ENCODE measurements around the gene LRATD1. TPM values are rescaled to one million over a fixed set of nuclear protein-coding genes. Genes with fewer than 3 reads are reported as not detected.

The LRATD1 gene
- total and polyA plus RNA-seq, 9 of the 15 experiments (the other 6 are each of a cell fraction or from before 2014, with no cell fraction given), result 0.36 to 6.5 (median 2.8) TPM

GRCh38 chr2:14634489-14635390 is 2.2 kb downstream of the LRATD1 start (continued):
- TF ChIP-seq NCOA4 (IDR thresholded peaks at IDR 0.05; ENCODE audit: partially characterized antibody), result no peak
- no peak for TF ChIP-seq ZNF384 (IDR thresholded peaks at IDR 0.05; ENCODE audit: low read depth, low read length)
- TF ChIP-seq ZNF277 (CRISPR knock-in tag; IDR thresholded peaks at IDR 0.05; ENCODE audit: borderline replicate concordance), result no peak
- TF ChIP-seq SNAPC5 (CRISPR knock-in tag; IDR thresholded peaks at IDR 0.05), result no peak
- TF ChIP-seq TAL1 (IDR thresholded peaks at IDR 0.05), result peak; percentile 24; the same call in 1 of the 2 replicates
- TF ChIP-seq JUND (IDR thresholded peaks at IDR 0.05; ENCODE audit: borderline replicate concordance, low read depth, low read length), result no peak
- TF ChIP-seq JUND (tag; IDR thresholded peaks at IDR 0.05; ENCODE audit: borderline replicate concordance, low read depth, low read length), result no peak
- no peak for TF ChIP-seq STAG1 (CRISPR knock-in tag; IDR thresholded peaks at IDR 0.05; ENCODE audit: borderline replicate concordance)
- TF ChIP-seq E2F4 (CRISPR knock-in tag; IDR thresholded peaks at IDR 0.05; ENCODE audit: low read depth), result no peak
- no peak for TF ChIP-seq ARID2 (IDR thresholded peaks at IDR 0.05)
- TF ChIP-seq ZNF197 (CRISPR knock-in tag; IDR thresholded peaks at IDR 0.05; ENCODE audit: low read depth), result no peak
- TF ChIP-seq ATF1 (CRISPR knock-in tag; IDR thresholded peaks at IDR 0.05), result no peak
- TF ChIP-seq ATF1 (tag; IDR thresholded peaks at IDR 0.05), result no peak
- TF ChIP-seq EP400 (IDR thresholded peaks at IDR 0.05), result no peak
- TF ChIP-seq ZBTB5 (IDR thresholded peaks at IDR 0.05), result no peak
- no peak for TF ChIP-seq PRMT5 (CRISPR knock-in tag; IDR thresholded peaks at IDR 0.05)
- peak; percentile 38 for TF ChIP-seq SMC3 (conservative IDR thresholded peaks at IDR 0.05; ENCODE audit: insufficient read depth, low read depth, low read length)
- TF ChIP-seq MAFF (IDR thresholded peaks at IDR 0.05; ENCODE audit: low read length), result no peak
- TF ChIP-seq HIVEP1 (CRISPR knock-in tag; IDR thresholded peaks at IDR 0.05), result no peak
- TF ChIP-seq UBTF (IDR thresholded peaks at IDR 0.05; ENCODE audit: borderline replicate concordance in 1 of 2, low read depth in 2 of 2, low read length in 2 of 2), result 0 out of 4 replicates have a peak, but pooled peaks of 1 of the 2 experiments have one; percentile 34
- no peak for TF ChIP-seq GTF2A2 (tag; IDR thresholded peaks at IDR 0.05)
- TF ChIP-seq EHMT2 (IDR thresholded peaks at IDR 0.05), result no peak

Data from K562 (cell line).